Testis (tissue), 2 donors: ENCODE measurements around the gene PSTPIP1.

Source experiments
- POLR2A ChIP-seq: fragments of 450-650 bp; IDR thresholded peaks from one replicate; pipeline ENCODE4 v1.6.1; 2017; ENCODE audit warnings: antibody characterized with exemption, mild to moderate bottlenecking, moderate library complexity
- TF ChIP-seq, protein P1 (sequence below), 3 experiments: fragments of 450-650 bp in 2 of 3; fragments of 200-600 bp in 1 of 3; sonication (generic) in 1 of 3; IDR thresholded peaks; one replicate each; pipeline ENCODE4 v1.5.1; 2016 to 2019; ENCODE audit warnings: antibody characterized with exemption in 3 of 3, mild to moderate bottlenecking in 2 of 3, moderate library complexity in 1 of 3

DNA sequence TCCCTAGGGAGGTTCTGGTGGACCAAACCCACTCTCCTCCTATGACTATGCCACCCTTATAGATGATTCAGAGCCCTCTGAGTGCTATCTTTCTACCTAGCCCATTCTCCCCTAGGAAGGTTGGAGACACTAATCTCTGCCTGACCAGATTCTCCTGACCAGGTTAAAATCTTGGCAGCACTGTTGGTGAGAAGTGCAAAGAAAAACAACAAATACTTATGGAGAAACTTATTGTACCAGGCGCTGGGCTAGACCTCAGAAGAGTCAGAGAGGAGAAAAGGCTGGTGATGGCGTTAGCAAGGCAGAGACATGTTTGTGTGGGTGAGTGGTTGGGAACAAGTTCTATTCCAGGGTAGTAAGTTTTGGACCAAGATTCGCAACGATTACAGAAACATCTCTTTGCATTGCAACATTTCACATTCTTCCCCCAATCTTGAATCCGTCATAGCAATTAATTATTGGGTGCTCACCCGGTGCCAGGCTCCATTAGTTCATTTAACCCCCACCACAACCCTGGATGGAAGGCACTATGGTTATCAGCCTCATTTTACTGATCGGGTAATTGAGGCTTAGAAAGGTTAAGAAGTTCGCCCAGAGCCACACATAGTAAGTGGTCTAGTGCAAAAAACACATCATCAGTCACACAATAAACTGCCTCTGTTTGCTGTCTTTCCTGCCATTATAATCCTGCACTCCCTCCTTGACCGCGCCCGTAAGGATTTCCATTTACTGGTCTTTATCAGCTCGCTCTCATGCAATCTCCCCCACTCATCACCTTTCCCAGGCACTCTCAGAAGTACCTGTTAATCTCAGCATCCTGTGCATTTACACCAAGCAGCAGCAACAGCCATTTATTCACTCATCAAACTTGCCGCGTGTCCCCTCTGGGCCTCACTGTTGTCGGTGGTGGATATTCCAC is 76.6 kb downstream of the PSTPIP1 start:
- TF ChIP-seq, protein P1, sequence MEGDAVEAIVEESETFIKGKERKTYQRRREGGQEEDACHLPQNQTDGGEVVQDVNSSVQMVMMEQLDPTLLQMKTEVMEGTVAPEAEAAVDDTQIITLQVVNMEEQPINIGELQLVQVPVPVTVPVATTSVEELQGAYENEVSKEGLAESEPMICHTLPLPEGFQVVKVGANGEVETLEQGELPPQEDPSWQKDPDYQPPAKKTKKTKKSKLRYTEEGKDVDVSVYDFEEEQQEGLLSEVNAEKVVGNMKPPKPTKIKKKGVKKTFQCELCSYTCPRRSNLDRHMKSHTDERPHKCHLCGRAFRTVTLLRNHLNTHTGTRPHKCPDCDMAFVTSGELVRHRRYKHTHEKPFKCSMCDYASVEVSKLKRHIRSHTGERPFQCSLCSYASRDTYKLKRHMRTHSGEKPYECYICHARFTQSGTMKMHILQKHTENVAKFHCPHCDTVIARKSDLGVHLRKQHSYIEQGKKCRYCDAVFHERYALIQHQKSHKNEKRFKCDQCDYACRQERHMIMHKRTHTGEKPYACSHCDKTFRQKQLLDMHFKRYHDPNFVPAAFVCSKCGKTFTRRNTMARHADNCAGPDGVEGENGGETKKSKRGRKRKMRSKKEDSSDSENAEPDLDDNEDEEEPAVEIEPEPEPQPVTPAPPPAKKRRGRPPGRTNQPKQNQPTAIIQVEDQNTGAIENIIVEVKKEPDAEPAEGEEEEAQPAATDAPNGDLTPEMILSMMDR (IDR thresholded peaks at IDR 0.05): no peak
- no peak for TF ChIP-seq POLR2A
